Stomach (tissue), 19 donors: ENCODE measurements around the gene SLC16A2. TPM values are rescaled to one million over a fixed set of nuclear protein-coding genes. Genes with fewer than 3 reads are reported as not detected.

Source experiments
- DNase-seq, 2 donors: peaks; one replicate each; pipeline versions ENCODE4 v3.0.0 to v3.0.0-alpha.2; 2013 to 2019
- H3K27ac ChIP-seq, 5 donors: fragments of 200-600 bp in 4 of 5; sonication (generic) in 4 of 5; one replicate each; pipeline ENCODE4 v1.5.1; 2013 to 2019; ENCODE audit warnings: mild to moderate bottlenecking in 1 of 5, moderate library complexity in 1 of 5
- H3K27me3 ChIP-seq, 3 donors: fragments of 200-600 bp; sonication (generic); one replicate each; pipeline ENCODE4 v1.5.1; 2017 to 2019; ENCODE audit warnings: mixed run types in 1 of 3
- H3K36me3 ChIP-seq, 4 donors: fragments of 200-600 bp; sonication (generic); 1 replicate in 3 of 4; 2 replicates in 1 of 4; pipeline ENCODE4 v1.5.1; 2016 to 2019
- H3K4me1 ChIP-seq, 4 donors: fragments of 200-600 bp; sonication (generic); one replicate each; pipeline ENCODE4 v1.5.1; 2016 to 2019
- H3K4me3 ChIP-seq, 4 donors: fragments of 200-600 bp; sonication (generic) in 3 of 4; one replicate each; pipeline ENCODE4 v1.5.1; 2016 to 2019; ENCODE audit warnings: mild to moderate bottlenecking in 1 of 4
- H3K9me3 ChIP-seq, 4 donors: fragments of 200-600 bp; sonication (generic); one replicate each; pipeline ENCODE4 v1.5.1; 2016 to 2019
- EP300 ChIP-seq: sonication (generic); formaldehyde crosslinking; IDR thresholded peaks from one replicate; pipeline ENCODE4 v1.6.1; 2017; ENCODE audit warnings: antibody characterized with exemption
- POLR2A ChIP-seq, 4 donors: fragments of 450-650 bp; IDR thresholded peaks; one replicate each; pipeline ENCODE4 v1.6.1; 2016; ENCODE audit warnings: antibody characterized with exemption in 4 of 4, control low read depth in 2 of 4, mild to moderate bottlenecking in 1 of 4, moderate library complexity in 1 of 4
- POLR2AphosphoS5 ChIP-seq, 3 donors: sonication (generic); formaldehyde crosslinking; IDR thresholded peaks; one replicate each; pipeline ENCODE4 v1.6.1; 2016; ENCODE audit warnings: antibody characterized with exemption in 3 of 3
- WGBS, 5 donors: extraction: QIAGEN DNeasy Blood & Tissue Kit in 3 of 5; methylation state at CpG; one replicate each; pipeline versions ENCODE4 v1.1.5 to v1.1.7; 2013 to 2018; 5-methylcytosine and 5-hydroxymethylcytosine counted together
- intact Hi-C: fragments of 100-400 bp; cut with DNase I; formaldehyde crosslinking; loops from one replicate; pipeline ENCODE4 v1.15.1; 2023; ENCODE audit warnings: low total_unique reads
- long read RNA-seq, 10 donors: transcript quantifications; one replicate each; lab custom pipeline, GENCODE V29; 2026
- polyA plus RNA-seq, 3 donors: library from polyadenylated mRNA; stranded (reverse); fragments of 200-250 nt; gene quantifications; one replicate each; pipeline ENCODE4 v1.2.3, GENCODE V29; 2013
- total RNA-seq, 5 donors: library from RNA; depleted of rRNA; stranded (reverse); fragments of >200 nt; gene quantifications; one replicate each; pipeline versions ENCODE4 v1.1.0 to v1.2.3, GENCODE V29; 2014 to 2016
- TF ChIP-seq, protein P1 (sequence below), 7 experiments: fragments of 450-650 bp in 4 of 7; fragments of 200-600 bp in 3 of 7; sonication (generic) in 3 of 7; IDR thresholded peaks; one replicate each; pipeline ENCODE4 v1.5.1; 2016 to 2019; ENCODE audit warnings: antibody characterized with exemption in 7 of 7, control low read depth in 2 of 7, mild to moderate bottlenecking in 1 of 7
- donor health status: healthy with polysubstance abuse.
- donor health status: Bipolar disorder and iron deficiency.
- donor health status: healthy.

The SLC16A2 gene
- total RNA-seq: 1 to 10 TPM in 2 of 5 donors, under 1 TPM in 2, not detected in 1; 0.29 to 4.4 (median 1.8) TPM
- polyA plus RNA-seq: 1 to 10 TPM; 2.3 to 3.8 (median 2.4) TPM
- long read RNA-seq, donor 1, full-length matches to known transcripts: 6 of 18 reads
- long read RNA-seq, donor 1, partial matches to known transcripts: 12 of 18 reads
- long read RNA-seq, donor 1, other reads (novel, unspliced or antisense): 0 of 18 reads
- long read RNA-seq, donor 2, full-length matches to known transcripts: 1 of 12 reads
- long read RNA-seq, donor 2, partial matches to known transcripts: 11 of 12 reads
- long read RNA-seq, donor 2, other reads (novel, unspliced or antisense): 0 of 12 reads
- long read RNA-seq, donor 3, partial matches to known transcripts: 6 of 6 reads
- long read RNA-seq, donor 3, other reads (novel, unspliced or antisense): 0 of 6 reads
- long read RNA-seq, donor 4: 0 reads
- long read RNA-seq, donor 5, full-length matches to known transcripts: 8 of 26 reads
- long read RNA-seq, donor 5, partial matches to known transcripts: 18 of 26 reads
- long read RNA-seq, donor 5, other reads (novel, unspliced or antisense): 0 of 26 reads
- long read RNA-seq, donor 6, full-length matches to known transcripts: 8 of 28 reads
- long read RNA-seq, donor 6, partial matches to known transcripts: 20 of 28 reads
- long read RNA-seq, donor 6, other reads (novel, unspliced or antisense): 0 of 28 reads
- long read RNA-seq, donor 7, full-length matches to known transcripts: 9 of 33 reads
- long read RNA-seq, donor 7, partial matches to known transcripts: 24 of 33 reads
- long read RNA-seq, donor 7, other reads (novel, unspliced or antisense): 0 of 33 reads
- long read RNA-seq, donor 8, full-length matches to known transcripts: 4 of 20 reads
- long read RNA-seq, donor 8, partial matches to known transcripts: 16 of 20 reads
- long read RNA-seq, donor 8, other reads (novel, unspliced or antisense): 0 of 20 reads
- long read RNA-seq, donor 9, full-length matches to known transcripts: 2 of 15 reads
- long read RNA-seq, donor 9, partial matches to known transcripts: 13 of 15 reads
- long read RNA-seq, donor 9, other reads (novel, unspliced or antisense): 0 of 15 reads
- long read RNA-seq, donor 10, full-length matches to known transcripts: 2 of 2 reads
- long read RNA-seq, donor 10, partial matches to known transcripts: 0 of 2 reads
- long read RNA-seq, donor 10, other reads (novel, unspliced or antisense): 0 of 2 reads

DNA sequence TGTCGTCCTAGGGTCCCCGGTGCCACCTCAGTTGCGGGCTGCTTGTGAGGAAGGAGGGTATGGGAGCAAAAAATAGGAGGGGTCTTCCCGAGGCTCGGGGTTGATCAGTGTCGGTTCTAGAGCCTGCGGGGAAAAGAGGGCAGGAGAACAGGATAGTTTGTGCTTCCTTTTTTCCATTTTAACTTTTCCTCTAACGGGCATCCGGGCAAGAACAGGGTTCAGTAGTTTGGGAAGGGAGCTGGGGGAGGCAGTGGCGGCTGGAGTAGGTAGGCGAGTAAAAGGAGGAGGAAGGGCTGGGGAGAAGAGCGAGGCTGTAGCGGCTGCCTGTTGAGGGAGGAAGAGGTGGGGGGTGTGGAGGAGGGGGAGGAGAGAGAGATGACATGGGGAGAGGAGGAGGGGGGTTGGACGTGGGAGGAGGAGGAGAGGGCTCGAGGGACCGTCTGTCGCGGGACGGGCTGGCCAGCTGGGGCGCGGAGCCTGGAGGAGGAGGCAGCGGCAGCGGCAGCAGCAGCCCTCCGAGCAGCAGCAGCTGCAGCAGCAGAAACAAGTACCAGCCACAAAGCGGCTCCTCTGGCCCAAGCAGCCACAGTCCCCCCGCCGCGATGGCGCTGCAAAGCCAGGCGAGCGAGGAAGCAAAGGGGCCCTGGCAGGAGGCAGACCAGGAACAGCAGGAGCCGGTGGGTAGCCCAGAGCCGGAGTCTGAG is at the start of gene SLC16A2:
Gene SLC16A2 (plus strand): TSS at position 458 of the 704 bp plus-strand sequence. CDS start 145 bp downstream, at position 603.
- peaks cover 0 to 28% (median 17%) of the 10 kb centered on the region in 4 donors for H3K4me1 ChIP-seq
- H3K27me3 ChIP-seq: peaks cover 0 to 36% (median 14%) of the 10 kb centered on the region in 3 donors
- no peaks in the 10 kb centered on the region for H3K9me3 ChIP-seq
- peak; percentile 52 to 92 for DNase-seq
- peak in 1 of 3 donors; percentile 18 for TF ChIP-seq POLR2AphosphoS5 (IDR thresholded peaks at IDR 0.05)
- TF ChIP-seq, protein P1, sequence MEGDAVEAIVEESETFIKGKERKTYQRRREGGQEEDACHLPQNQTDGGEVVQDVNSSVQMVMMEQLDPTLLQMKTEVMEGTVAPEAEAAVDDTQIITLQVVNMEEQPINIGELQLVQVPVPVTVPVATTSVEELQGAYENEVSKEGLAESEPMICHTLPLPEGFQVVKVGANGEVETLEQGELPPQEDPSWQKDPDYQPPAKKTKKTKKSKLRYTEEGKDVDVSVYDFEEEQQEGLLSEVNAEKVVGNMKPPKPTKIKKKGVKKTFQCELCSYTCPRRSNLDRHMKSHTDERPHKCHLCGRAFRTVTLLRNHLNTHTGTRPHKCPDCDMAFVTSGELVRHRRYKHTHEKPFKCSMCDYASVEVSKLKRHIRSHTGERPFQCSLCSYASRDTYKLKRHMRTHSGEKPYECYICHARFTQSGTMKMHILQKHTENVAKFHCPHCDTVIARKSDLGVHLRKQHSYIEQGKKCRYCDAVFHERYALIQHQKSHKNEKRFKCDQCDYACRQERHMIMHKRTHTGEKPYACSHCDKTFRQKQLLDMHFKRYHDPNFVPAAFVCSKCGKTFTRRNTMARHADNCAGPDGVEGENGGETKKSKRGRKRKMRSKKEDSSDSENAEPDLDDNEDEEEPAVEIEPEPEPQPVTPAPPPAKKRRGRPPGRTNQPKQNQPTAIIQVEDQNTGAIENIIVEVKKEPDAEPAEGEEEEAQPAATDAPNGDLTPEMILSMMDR (IDR thresholded peaks at IDR 0.05): no peak
- peak within 1 kb of the TSS; percentile 80 to 90 (median 88) for H3K27ac ChIP-seq
- 0 to 28% (median 6%) methylated on average over 21 to 33 of the region's 33 CpGs for WGBS, 5 donors
- intact Hi-C loops: no loop called here
- H3K4me3 ChIP-seq: peak within 1 kb of the TSS; percentile 50 to 66 (median 56)
- H3K36me3 ChIP-seq: no peaks in the 10 kb centered on the region

DNA sequence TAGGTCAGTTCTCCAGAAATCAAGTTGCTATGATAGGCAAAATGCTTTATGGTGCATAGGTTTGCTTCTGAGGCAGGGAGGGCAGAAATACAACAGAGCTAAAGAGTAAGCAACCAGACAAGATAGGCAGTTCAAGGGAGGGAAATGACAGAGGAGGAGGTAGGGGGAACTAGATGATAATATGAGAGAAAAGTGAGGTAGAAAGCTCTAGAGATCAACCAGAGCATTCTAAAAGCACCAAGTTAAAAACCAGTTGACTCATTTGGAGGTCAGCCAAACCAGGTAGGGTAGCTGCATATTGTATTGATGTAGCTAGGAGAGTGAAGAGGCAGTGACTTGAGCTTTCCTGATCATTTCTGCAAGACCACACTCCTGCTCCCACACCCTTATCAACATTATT is 49.0 kb upstream of the SLC16A2 start:
- H3K9me3 ChIP-seq: no peaks in the 10 kb centered on the region
- H3K36me3 ChIP-seq: no peaks in the 10 kb centered on the region
- no peak overlapping the region for H3K27ac ChIP-seq
- no peak overlapping the region for H3K4me3 ChIP-seq
- DNase-seq: no peak
- TF ChIP-seq EP300 (no peak), POLR2A (IDR thresholded peaks at IDR 0.05) (no peak), POLR2AphosphoS5 (IDR thresholded peaks at IDR 0.05) (no peak)
- TF ChIP-seq, protein P1 (IDR thresholded peaks at IDR 0.05): no peak
- intact Hi-C loops: no loop called here
- H3K4me1 ChIP-seq: no peaks in the 10 kb centered on the region
- H3K27me3 ChIP-seq: no peaks in the 10 kb centered on the region

DNA sequence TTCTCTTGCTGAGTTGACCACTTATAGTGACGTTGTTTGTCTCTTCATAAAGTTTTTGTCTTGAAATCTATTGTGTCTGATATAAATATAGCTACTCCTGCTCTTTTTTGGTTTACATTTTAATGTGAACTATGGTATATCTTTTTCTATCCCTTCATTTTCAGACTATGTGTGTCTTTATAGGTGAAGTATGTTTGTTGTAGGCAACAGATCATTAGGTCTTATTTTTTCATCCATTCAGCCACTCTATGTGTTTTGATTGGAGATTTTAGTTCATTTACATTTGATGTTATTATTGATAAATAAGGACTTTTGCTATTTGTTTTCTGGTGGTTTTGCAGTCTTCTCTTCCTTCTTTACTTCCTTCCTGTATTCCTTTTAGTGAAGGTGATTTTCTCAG is 44.0 kb upstream of the SLC16A2 start:
- Histone ChIP-seq H3K4me1 (no peaks in the 10 kb centered on the region), H3K36me3 (no peaks in the 10 kb centered on the region), H3K9me3 (no peaks in the 10 kb centered on the region), H3K27me3 (no peaks in the 10 kb centered on the region), H3K4me3 (no peak overlapping the region), H3K27ac (no peak overlapping the region)
- no peak for DNase-seq
- TF ChIP-seq POLR2AphosphoS5 (IDR thresholded peaks at IDR 0.05) (no peak), EP300 (no peak), POLR2A (IDR thresholded peaks at IDR 0.05) (no peak)
- TF ChIP-seq, protein P1 (IDR thresholded peaks at IDR 0.05): no peak
- 38 to 83% (median 73%) methylated on average over 1 of the region's 1 CpG for WGBS, 5 donors
- intact Hi-C loops: no loop called here
